Ramos (cell line): ENCODE data around the gene RP9.

Experiments
- in situ Hi-C: fragments of 300-500 bp; cut with MboI; formaldehyde crosslinking; loops from one replicate; pipeline ENCODE4 v1.14.3; 2022; ENCODE audit warnings: low sequenced_read_pairs; ENCODE audit not compliant: unreplicated experiment

RP9 gene

GRCh38 chr7:33070277-33070676, 38.9 kb downstream of the RP9 start:
- in situ Hi-C loops = no loop called here

DNA sequence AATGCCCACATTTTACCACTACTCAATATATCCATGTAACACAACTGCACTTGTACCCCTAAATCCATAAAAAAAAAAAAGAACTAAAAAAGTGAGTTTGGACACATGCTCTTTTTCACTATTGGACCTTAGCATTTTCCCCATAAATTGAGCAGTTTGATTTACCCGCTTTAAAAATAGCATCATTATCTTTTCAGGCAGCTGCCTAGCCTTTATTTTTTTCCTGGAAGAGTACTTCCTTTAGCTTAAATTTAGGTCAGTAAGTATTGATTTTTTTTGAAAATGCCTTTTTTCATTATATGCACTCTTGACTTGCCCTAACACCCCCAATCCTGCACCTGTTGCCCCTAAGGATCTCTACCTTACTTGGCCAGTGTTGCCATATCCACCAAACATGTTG, 41.3 kb downstream of the RP9 start:
- in situ Hi-C loops = no loop called here

GRCh38 chr7:33066771-33067170, 42.4 kb downstream of the RP9 start:
- in situ Hi-C loops = no loop called here

DNA sequence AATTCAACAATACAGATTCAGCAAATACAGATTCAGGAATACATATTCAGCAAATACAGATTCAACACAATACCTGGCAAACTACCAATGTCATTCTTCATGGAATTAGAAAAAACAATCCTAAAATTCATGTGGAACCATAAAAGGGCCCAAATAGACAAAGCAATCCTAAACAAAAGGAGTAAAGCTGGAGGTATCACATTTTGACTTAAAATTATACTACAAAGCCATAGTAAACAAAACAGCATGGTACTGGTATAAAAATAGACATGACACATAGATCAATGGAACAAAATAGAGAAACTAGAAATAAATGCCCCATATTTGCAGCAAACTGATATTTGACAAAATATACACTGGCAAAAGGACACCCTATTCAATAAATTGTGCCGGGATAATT, 43.2 kb downstream of the RP9 start:
- in situ Hi-C loops = no loop called here

GRCh38 chr7:33062782-33063443, 46.3 kb downstream of the RP9 start:
- in situ Hi-C loops = no loop called here

DNA sequence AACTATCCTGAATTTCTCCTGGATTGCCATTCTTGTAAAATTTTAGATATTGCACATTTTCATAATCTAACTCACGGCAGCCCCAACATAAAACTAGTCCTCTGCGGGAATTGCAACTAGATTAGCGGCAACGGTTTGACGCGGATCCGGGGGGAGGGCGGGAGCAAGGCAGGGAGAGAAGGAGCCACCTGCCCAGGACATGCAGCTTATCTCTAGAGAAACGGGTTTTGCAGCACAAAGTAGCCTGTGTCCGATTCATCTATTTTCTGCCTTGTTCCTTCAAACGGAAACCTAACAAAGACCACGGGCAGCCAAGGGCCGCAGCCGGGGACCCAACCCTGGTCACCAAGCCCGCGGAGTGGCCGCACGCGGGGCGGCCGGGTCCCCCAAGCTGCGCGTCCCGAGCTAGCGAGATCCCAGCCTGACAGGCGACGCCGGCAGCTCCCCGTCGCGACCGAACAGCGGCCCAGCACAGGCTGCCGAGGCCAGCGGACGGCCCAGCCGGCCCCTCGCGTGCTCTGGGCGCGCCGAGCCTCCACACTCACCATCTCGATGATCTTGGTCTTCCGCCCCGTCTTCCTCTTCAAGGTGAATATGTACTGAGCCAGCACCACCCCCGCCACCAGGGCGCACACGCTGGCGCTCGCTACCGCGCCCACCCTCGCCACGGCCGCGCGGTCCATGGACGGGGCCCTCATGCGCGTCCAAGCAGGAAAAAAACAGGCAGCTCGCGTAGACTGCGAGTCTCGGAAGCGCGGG, 47.0 kb downstream of the RP9 start, which contains the start of gene NT5C3A:
Gene NT5C3A (minus strand): TSS at position 754 of the 759 bp plus-strand sequence. CDS start 71 bp downstream, at position 683.
- in situ Hi-C loops = no loop called here

DNA sequence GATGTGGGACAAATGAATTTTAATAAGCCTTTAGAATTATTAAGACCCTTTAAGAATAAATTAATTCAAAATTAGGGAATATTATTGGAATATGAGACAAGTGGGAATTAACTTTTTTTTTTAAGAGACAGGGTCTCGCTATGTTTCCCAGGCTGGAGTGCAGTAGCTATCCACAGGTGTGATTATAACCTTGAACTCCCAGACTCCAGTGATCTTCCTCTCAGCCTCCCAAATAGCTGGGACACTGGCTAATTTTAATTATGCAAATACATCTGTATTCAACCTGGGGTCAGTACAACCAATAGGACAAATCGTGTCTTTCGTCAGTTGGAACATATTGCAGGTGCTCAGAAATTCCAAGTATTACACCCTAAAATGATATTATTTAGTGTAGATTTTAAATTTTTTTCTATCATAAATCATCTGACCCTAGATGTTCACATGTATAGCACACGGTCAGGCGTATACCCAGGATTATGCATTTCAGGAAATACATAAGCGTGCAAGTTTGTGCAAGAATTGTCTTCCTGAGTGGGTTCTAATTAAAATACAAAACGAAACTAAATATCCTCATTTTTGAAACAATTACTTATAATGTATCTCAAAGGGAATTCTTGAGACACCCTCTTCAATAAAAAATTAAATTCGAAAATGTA, 47.8 kb downstream of the RP9 start:
- in situ Hi-C loops = no loop called here

- in situ Hi-C loops = no loop called here
Observed at GRCh38 chr7:33059635-33060034, 49.6 kb downstream of the RP9 start.

DNA sequence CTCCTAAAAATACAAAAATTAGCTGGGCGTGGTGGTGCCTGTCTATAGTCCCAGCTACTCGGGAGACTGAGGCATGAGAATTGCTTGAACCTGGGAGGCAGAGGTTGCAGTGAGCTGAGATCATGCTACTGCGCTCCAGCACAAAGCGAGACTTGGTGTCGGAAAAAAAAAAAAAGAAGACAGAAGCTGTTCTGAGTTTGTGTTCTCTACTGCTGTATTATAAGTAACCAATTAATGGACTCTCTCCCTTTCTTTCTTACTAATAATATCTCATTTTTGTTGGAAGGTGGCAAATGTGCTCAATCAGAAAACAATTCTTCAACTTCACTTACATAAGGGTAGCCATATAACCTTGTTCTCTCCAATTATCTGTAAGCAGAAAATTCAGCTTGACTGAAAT, 54.0 kb downstream of the RP9 start:
- in situ Hi-C loops = no loop called here

DNA sequence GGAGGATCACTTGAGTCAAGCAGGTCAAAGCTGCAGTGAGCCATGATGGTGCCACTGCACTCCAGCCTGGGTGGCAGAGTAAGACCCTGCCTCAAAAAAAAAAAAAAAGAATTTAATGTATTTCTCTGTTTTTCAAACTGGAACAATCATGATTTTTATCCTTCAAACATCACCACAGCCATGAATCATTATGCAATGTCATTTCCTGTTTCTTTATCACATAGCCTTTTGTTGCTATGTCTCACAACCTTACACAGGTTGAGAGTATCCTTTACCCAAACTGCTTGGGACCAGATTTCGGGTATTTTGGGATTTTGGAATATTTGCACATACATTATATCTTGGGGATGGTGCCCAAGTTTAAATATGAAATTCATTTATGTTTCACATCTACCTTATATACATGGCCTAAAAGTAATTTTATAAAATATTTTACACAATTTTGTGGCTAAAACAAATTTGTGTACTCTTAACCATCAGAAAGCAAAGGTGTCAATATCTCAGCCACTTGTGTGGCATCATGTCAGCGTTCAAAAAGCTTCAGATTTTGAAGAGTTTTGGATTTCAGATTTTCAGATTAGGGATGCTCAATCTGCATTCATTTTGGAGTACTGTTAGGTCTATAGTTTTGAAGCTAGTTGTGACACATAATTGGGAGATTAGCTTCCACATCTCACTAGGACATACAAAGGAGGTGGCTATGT, 54.8 kb downstream of the RP9 start:
- in situ Hi-C loops = no loop called here

DNA sequence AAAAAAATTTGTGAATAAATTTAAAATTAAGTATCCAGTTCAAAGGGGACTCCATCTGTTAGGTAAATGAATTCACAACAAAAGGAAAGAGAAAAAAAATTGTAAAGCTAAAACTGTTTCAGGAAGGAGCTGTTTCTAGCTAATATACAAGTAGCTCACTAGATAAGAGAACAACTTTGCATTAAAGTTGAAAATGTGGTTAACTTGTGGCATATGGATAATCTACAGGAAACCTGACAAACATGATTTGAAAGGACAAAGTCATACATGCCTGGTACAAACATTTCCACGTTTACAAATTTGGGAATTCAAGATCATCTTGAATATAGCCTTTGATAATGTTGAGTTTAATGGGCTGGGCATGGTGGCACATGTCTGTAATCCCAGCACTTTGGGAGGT, 55.5 kb downstream of the RP9 start:
- in situ Hi-C loops = no loop called here

GRCh38 chr7:33050535-33051318, 58.5 kb downstream of the RP9 start:
- in situ Hi-C loops = no loop called here

- in situ Hi-C loops = no loop called here
Observed at GRCh38 chr7:33048704-33049103, 60.5 kb downstream of the RP9 start.

GRCh38 chr7:33048257-33048656, 60.9 kb downstream of the RP9 start:
- in situ Hi-C loops = no loop called here

DNA sequence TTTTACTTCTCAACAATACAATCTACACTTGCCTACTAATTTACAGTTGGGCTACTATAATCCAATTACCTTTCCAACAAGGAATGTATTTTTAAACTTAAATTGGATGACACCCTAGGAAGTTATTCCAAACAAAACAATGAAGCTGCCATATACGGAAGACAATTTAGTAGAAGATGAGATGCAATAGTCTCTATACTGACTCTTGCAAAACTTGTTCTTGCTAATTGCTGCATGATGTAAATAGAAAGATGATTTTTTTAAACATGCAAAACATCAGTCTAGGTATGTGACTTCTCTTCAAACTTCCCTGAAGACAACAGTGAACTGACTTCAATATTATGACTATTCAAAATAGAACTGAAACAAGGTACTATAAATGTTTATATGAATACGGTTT, 64.2 kb downstream of the RP9 start:
- in situ Hi-C loops = no loop called here
